Stimulated activated CD4-positive, alpha-beta T cell treated with anti-CD3 and anti-CD28 coated beads, Interleukin-4, amount 100 ng/mL, for 1 hour (primary cell): Measurements from ENCODE around the gene APOM.

ENCODE experiments used
- DNase-seq: peaks from one replicate; pipeline ENCODE4 v3.0.0-alpha.2; 2020

Gene APOM

DNA sequence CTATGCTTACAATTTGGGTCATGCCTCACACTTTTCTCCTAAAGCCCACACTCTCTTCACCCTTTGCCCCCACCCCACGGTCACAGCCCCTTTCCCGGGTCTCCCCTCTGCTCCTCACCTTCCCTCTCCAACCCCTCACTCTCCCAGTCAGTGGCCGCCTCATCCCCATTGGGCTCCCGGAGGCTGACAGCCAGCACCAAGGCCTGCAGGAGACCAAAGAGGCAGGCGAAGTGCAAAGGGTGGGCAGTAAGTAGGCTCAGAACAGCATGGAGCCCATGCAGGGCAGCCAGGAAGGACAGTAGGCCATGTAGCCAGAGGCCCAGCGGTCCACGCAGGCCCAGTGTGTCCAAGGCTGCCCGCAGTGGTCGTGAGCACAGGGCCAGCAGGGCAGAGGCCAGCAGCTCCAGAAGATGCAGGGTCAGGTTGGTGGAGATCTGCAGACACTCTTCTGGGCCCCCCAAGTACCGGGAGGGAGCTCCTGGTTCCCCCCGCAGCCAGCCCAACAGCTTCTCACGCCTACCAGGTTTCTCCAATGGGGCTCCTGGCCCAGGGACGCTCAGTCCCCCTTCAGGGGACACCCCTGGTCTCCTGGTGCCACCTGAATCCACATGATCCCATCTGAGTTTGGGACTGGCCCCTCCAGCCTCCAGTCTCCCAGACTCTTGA lies 3.4 kb downstream of the APOM start:
- DNase-seq = no peak

DNA sequence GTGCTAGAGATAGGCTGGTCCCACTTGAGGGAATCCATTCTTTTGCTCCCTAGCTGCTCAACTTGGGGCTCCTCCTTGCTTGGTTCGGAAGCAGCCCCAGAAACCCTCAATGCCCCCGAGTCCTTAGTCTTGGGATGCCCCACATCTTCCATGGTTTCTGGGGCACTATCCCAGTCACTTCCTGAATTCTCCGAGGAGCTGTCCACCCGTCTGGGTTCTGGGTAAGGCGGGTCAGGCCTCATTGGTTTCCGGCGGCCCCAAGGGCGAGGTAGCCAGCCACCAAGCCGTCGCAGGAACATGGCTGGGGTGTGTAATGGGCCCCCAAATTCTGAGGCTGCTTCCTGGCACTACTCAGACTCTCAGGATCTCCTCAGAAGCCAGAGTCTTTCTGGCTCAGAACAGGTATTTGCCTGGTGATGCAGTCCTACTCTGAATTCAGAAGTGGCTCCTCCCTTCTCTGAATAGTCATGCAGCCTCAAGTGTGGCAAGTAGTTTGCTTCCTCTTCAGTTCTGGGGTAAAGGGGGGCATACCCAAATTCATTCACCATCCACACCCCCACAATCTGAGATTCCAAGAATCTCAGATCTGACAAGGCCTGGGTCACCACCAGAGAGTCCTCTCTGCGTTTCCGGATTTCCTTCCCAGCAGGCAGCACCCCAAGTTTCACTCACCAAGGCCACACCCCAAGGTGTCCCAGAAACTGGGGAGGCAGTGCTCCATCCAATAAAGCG lies 4.1 kb downstream of the APOM start:
- no peak for DNase-seq

DNA sequence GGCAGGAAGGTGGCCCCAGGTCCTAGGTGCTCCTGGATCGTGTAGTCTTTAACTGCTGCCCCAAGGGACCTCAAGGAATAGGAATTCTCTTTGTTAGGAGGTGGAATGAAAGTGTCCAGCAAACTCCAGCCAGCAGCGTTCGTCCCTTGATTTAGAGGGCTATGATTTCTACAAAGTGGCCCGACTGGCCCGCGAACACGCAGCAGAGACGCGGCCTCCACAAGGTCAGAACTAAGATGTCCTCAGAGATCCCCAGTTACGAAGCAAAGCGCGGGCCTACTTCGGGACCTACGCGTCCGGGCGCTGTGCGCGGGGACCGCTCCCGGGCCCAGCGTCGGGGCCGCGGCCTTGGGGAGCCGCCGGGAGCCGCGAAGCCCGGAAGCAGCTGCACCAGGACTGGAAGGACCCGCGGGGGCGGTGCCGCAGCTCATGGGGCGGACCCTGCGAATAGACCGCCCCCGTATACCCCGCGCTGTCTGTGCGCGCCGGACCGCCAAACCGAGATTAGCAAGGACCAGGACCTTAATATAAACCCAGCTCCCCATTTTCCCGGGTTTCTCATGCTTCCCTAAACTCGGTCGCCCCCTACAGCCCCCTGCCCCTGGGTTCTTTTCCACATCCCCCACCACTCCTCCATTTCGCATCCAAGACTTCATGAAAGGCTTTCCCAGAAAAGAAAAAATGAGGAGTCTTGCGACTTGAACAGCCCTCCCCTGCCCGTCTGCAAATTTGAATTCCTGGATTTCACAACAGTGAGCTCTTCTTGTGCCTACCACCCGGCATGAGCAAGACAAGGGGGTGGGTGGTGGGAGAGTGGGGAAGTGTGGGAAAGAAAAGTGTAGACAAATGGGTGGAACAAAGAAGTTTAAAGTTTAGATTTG lies 4.9 kb downstream of the APOM start, which contains the start of gene C6orf47:
Gene C6orf47 (minus strand): TSS at position 398 of the 881 bp plus-strand sequence. CDS start 831 bp downstream, outside the sequence.
- peak; percentile 77 for DNase-seq

DNA sequence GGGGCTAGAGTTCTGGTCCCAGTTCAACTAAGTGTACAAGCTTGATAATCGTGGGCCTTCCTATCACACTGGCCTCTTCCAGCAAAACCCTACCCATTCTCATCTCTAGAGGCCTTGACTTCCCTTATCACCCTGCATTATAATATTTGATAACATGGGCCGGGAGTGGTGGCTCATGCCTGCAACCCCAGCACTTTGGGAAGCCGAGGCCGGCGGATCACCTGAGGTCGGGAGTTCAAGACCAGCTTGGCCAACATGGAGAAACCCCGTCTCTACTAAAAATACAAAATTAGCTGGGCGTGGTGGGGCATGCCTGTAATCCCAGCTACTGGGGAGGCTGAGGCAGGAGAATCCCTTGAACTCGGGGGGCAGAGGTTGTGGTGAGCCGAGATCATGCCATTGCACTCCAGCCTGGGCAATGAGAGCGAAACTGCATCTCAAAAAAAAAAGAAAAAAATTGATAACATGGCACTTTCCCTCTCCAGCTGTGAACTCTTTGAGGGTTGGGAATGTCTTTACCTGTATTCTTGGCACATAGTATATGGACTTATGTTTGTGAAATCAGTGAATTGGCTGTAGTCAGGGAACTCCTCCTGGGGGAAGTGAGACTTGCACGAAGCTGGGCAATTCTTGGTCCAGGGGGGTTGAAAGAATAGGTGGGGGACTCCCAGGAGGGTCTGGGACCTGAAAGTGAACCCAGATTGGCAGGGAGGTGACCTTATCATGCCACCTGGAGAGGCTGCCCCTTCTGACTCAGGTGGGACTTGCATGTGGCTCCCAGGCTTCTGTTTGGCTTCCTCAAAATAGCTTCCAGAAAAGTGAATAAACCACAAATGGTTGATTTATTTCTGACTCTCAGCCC lies 5.8 kb downstream of the APOM start:
- DNase-seq = no peak

DNA sequence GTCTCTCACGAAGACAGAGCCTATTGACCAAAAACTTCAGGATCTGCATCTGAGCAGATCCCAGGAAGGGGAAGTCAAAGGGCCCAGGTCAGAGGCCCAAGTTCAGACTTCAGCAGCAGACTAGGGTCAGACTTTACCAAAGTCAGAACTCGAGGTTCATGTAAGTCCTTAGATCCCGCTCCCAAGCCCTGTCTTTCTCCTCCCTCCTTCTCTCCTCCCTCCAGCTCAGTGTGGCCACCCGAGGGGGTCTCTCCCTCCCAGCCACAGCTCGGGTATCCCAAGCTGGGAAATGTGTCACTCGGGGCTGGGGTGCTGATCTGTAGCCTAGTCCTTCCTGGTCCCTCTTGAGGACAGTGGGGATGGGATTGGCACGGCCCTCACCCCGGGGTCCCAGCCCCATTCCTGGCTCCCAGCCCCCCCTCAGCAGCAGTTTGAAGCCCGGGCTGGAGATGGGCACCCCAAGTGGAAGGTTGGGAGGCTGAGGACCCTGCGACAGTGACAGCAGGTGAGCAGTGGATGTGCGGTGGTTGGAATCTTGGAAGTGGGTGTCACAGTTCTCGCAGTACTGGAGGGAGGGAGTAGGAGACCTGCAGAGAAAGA lies 6.5 kb downstream of the APOM start:
- no peak for DNase-seq

DNA sequence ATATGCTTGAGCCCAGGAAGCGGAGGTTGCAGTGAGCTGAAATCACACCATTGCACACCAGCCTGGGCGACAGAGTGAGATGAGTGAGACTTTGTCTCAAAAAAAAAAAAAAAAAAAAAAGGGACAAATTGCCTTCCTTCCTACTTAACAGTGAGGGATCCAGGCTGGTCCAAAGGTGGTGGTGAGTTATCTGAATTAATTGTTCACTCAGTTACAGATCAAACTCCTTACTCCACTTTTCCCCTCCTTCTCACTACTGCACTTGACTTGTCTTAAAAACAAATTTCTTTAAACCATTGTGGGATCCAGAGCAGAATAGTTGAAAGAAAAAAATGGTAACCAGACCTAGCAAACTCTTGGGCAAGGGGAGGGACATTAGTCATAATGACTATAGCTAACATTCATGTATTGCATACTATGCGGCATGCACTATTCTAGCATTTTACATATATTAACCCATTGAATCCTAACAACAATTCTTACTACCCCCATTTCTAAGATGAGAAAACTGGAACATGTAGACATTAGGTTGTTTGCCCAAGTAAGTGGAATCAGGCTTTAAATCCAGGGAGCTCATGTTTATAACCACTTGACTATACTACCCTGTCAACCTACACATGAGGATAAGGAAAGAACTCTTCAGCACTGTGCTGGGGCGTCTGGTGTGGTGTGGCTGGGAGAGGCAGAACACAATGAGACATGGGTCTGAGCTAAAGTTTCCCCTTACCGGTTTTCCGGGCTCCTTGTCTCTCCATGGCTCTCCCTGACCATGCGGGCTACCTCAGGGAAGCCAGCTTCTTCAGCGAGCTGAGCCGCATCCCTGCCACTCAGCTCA lies 7.6 kb downstream of the APOM start:
- DNase-seq = no peak

DNA sequence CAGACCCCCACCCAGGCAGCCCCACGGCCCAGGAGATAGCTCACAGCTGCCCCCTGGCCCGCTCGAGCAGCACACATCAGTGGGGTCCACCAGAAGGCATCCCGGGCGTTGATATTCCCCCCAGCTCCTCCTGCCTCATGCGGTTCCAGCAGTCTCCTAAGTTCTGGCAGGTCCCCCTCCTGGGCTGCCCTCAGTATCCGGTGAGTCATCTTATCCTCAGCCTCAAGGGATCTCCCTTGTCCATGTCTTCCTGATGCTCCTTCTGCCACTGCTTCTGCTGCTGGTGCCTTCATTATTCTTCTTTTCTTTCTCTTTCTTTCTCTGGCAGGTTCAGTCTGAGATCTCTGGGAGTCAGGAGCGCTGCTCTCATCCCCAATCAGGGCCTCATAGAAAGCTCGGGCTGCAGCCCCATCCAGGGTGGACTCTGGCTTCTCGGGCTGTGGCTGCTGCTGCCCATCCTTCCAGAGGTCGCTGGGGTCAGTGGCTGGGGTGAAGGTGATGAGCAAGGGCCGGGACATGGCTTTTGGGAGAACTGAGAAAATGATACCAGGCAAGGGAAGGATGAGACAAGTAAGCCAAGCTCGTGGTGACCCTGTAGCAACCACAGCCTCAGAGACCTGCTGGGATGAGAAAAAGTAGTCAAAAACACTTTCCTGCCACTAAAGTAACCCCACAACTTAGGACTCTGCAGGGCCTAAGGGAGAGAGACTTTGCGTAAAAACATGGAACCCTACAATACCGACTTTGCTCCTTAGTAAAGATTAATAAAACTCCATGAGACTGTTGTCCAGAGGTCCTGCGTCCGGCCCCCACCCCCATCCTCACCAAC lies 8.5 kb downstream of the APOM start:
- no peak for DNase-seq

DNA sequence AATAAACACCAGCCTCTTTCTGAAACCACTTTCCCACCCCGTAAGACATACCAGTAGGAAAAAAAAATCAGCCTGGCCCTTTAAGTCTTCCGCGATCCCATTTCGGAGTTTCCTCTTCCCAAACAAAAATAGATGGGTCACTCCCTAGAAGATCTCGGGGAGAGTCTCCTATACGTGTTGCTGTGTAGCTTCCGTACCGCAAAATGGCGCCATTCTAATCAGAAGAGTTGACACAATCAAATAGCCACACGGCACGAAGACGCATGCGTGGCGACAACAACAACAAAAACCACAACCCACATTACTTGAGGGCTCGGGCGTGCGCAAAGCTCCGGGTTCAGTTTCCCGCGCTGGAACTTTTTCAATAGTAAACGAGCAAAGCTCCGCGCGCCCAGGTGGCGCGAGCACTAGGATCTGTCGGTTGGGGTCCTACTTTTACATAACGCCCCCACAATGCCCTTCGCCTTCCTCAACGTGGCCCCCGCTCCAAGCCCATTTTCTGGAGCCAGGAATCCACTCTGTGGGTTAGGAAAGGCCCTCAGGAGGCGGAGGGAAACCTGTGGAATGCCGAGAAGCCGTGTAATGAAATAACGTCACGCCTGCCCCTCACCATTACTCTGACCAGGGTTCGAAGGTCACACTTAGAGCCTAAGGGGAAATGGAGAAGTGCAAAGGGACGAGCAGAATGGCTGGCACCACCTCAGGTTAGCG lies 9.3 kb downstream of the APOM start, which contains the start of gene GPANK1:
Gene GPANK1 (minus strand): TSS at position 208 of the 711 bp plus-strand sequence. CDS start 519 bp downstream, outside the sequence.
- peak; percentile 86 for DNase-seq

DNA sequence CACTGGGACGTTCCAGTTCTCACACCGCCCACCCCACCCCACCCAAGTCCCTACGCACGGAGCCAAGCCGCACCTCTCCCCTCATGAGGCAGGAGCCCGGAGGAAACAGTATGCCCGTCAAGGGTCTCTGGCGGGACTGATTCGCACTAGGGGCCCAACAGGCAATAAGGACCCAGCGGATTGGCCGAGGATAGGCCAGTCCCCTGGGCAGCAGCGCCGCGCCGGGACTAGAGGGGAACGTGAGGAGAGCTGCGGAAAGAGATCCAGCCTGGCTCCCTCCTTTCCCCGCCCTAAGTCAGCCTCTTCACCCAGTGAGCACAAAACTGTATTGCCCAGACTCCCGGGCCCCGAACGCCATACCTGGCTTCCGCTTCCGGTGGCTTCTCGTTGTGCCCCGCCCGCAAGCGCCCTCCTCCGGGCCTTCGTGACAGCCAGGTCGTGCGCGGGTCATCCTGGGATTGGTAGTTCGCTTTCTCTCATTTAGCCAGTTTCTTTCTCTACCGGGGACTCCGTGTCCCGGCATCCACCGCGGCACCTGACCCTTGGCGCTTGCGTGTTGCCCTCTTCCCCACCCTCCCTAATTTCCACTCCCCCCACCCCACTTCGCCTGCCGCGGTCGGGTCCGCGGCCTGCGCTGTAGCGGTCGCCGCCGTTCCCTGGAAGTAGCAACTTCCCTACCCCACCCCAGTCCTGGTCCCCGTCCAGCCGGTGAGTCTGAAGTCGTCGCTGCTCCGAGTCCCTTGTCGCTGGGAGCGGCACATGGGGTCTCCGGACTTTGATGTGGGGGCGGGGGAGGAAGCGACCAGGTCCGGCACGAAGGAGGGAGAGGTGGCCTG lies 10.0 kb downstream of the APOM start, which contains the start of gene CSNK2B:
Gene CSNK2B (plus strand): TSS at position 580 of the 836 bp plus-strand sequence. CDS start 752 bp downstream, outside the sequence.
- peak; percentile 97 for DNase-seq

DNA sequence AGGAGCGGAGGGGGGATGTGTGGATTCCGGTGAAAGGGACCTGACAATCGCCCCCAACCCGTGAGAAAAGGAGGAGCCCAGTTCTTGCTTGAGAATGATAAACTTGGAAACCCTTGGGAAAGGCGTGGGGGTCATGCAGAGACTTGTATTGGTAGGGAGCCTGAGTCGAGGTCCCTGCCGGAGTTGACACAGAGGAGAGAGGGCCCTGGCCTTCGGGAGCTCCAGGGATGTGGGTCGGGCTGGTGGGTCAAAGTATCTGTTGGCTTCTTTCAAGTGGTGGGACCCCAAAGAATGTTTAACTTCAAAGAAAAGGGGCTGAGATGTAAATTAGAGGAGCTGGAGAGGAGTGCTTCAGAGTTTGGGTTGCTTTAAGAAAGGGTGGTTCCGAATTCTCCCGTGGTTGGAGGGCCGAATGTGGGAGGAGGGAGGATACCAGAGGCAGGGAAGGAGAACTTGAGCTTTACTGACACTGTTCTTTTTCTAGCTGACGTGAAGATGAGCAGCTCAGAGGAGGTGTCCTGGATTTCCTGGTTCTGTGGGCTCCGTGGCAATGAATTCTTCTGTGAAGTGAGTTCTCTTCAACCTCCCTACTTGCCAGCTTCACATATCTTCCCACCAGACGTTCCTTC lies 10.8 kb downstream of the APOM start:
- DNase-seq = no peak

DNA sequence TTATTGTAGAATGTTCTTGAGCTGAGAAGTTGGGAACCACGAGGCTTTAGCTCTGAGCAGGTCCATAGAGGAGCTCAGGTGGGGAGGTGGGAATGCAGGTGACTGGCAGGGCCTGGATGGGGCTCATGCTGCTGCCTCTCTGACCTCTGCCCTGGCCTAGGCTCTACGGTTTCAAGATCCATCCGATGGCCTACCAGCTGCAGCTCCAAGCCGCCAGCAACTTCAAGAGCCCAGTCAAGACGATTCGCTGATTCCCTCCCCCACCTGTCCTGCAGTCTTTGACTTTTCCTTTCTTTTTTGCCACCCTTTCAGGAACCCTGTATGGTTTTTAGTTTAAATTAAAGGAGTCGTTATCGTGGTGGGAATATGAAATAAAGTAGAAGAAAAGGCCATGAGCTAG lies 14.0 kb downstream of the APOM start, which contains the start of gene LY6G5B:
Gene LY6G5B (plus strand): TSS at position 301 of the 400 bp plus-strand sequence. CDS start 975 bp downstream, outside the sequence.
- no peak for DNase-seq

DNA sequence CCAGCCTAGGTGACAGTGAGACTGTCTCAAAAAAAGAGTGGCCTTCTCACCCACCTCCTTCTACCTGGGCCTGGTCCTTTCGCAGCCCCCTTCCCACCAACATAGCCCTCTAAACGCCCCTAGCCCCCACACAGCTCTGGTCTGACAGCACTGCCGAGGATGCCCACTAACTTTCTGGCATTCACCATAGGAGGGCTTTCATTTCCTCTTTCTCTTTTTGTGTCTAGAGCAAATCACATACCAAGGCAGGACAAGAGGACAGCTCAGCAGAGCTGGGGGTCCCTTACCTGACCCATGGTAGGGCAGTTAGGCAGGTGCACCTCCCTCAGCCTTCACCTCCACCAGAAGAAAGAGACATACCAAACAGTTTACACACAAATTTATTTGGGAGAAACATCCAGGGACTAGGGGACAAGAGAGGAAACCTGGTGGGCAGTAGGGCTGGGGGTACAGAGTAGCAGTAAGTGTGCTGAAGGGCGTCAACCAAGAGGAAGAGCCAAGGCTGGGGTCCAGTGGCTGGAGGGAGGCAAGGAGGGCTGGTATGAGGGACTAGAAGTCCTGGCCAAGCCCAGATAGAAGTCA lies 20.7 kb downstream of the APOM start:
- no peak for DNase-seq

DNA sequence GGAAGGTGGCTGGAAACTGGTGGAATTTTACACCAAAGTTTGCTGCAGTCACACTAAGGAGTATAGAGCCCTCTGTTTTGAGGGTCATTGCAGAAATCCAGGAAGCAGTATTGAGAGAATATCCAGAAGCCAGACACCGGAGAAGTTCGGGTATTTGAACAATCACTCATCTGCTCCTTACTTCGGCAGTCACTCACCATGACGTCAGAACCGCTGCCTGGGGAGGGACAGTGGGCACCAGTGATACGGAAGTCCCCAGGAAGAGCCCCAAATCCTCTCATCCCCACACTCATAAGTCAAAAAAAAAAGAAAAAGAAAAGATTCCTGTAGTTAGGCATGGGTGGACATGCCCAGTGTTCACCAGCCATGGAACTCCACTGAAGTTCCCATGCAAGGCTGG lies 21.2 kb downstream of the APOM start:
- no peak for DNase-seq

DNA sequence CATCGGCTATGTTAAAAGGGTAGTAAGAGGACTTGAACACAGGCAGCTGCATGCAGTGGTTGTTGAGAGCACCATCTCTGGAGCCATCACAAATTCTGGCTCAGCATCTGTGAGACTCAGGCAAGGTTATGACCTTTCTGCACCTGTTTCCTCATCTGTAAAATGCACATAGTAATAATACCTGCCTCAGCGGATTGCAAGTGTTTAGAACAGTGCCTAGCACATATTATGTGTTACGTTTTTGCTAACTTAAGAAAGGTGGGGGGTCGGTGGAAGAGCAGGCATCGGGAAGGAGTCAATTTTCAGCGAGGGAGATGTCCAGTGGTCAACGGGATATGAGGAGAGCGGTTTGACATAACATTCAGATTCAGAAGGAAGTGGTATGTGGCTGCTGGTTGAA lies 22.3 kb downstream of the APOM start:
- no peak for DNase-seq

DNA sequence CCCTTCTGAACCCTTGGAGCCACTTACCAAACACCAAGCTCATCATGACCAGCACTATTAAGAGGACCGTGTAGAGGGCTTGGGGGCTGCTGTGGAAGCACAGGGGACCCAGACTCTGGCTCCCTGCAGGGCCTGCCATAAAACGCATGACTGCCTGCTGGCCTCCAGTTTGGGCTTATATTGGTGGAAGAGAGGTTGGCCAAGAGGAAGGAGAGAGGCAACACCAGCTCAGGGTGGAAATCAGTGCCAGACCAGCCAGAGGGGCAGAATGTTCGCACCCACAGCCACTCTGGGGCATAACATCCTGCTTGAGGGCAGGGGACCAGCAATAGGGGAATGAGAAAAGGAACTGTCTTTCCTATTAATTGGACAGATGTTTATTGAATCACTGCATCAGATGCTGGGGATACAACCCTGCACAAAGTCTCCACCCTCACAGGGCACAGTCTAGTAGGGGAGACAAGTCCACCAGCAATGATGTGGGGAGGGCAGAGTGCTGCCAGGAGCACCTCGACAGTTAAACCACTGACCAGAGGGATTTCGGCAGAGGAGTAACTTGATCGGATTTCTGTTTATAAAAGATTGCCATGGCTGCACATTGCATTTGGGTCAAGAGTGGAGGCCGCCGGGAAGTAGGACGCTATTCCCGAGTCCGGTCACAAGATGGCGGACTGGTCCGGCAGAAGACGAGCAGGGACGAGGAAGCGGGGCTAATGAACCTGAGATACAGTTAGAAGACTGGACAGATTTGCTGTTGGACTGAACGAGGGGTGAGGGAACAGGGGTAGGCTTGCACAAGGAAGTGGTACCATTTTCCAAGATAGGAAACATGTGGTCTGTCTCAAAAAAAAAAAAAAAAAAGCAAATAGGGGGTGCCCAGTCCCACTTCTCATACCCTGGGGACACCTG lies 24.8 kb downstream of the APOM start, which contains the start of gene LY6G5C:
Gene LY6G5C (minus strand): TSS at position 842 of the 909 bp plus-strand sequence. CDS start 694 bp downstream, at position 148.
- DNase-seq = peak; percentile 61

DNA sequence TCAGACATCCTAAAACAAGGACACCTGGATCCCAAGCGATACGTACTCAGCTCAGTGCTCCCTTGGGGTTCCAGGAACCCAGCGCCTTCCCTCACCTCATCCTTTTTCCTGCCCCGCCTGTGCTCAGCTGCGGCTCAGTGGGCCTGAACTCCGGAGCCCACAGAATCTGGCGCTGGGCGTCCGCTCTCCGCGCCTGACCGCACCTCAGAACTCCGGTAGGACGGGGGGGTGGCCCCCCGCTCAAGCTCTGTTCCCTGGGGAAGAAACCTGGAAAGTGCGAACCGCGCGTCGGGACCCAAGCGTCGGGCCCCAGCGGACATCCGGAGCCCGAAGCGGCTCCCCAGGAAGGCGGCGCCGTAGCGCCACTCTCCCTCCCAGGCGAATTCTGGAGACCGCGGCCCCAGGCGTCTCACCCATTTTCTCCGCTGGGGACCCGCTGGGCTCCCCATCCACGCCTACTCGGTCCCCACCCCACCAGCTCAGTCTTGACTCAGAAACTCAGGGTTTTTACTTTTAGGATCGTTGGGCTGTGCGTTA lies 25.5 kb downstream of the APOM start:
- DNase-seq = peak; percentile 48
